Activated CD4-positive, alpha-beta T cell treated with anti-CD3 and anti-CD28 coated beads for 4 hours (primary cell): ENCODE measurements around the gene IRF9.
"Not testable (repeated sequence)": the region's sequence is repeated elsewhere in the genome, so short reads cannot be mapped to it uniquely, and the experiment has no call there.

Experiments
- DNase-seq, 2 donors: peaks; one replicate each; pipeline ENCODE4 v3.0.0-alpha.2; 2020

The IRF9 gene

DNA sequence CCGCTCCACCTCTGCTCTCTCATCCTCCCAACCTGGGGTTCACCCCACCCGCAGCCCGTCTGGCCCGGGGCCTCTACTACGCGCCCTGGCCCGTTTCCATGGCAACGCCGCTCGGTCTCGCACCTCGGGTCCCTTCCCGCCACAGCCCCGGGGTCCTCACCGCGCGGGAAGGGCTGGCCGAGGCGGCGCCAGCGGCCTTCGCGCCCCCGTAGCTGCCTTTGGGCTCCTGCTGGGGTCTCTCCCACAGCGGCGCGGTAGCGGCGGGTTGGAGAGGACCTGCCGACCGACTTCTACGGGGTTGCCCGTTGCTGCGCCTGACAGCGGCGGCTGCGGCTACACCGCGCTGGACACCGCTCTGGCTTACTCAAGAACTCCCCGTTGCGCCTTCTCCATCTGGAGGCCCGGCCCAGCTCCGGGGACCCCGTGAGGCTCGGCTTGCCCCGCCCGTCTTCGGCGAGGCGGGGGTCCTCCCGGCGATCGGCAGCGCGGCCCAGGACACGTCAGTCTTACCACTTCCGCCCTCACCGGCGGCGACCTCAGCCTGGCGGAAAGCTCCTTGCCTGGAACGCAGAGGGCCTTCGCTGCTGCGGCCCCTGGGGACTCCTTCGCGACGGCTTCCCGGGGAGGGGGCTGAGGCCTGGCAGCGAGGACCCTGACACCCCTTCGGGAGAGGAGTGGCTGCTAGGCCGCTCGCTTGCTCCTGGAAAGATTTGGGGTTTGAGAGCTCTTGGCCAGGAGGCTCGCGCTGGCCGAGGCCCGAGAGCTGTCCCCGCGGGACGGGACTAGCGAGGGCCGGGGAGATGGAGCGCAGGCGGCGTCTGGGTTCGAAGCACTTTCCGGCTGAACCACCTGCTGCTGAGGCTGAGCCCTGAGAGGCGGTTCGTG lies 34.4 kb downstream of the IRF9 start, which contains the start of gene TM9SF1:
Gene TM9SF1, minus strand, starts transcription at position 256 of the 885 bp plus-strand sequence. CDS start 422 bp downstream, outside the sequence.
- peak; percentile 86 to 87 for DNase-seq

DNA sequence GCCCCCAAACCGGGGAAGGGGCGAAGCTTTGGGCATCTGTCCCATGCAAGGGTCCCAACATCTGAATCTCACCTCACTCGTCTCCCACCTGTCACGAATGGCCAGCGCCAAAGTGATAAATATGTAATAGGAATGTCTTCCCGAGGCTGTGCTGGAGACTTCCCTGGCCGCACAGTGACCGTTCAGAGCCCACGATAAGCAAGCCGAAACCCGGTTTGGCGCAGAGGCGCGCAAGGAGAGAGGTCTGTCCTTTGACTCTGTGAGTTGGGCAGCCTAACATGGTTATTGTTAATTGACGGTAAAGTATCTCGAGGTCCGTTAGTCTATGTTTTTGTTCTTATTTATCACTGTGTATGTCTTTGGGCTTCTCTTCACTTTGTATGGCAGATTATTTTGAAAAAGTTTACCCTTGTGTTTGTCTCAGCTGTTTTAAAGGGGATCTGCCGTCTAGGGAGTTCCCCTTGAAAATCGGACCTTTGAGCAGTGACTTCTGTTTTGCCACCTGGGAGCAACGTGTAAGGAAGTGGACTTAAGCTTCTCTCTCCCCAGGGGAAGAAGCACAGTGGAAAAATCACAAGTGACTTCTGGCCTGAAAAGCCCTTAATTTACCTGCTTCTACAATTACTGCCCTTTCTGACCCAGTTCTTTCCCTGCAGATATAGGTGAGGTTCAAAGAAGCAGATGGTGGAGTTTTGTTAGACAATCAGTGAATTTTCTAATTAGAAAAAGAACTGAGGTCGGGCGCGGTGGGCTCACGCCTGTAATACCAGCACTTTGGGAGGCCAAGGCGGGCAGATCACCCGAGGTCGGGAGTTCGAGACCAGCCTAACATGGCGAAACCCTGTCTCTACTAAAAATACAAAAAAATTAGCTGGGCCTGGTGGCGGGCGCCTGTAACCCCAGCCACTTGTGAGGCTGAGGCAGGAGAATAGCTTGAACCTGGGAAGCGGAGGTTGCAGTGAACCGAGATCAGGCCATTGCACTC lies 35.3 kb downstream of the IRF9 start:
- DNase-seq, result no peak

DNA sequence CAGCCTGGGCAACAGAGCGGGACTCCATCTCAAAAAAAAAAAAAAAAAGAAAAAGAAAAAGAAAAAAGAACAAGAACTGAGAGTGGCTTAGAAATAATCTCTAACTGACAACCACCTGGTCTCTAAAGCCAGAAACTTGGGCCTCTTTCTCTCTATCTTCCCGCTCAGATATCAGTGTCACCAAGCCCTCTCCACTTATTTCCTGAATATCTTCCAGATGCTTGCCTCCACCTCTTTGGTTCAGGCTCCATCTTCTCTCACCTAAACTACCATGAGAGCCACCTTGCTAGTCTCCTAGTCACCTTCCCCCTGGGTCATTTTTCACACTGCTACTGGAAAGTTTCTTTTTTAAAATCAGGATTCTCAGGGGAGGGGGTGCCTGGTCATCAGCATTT lies 36.0 kb downstream of the IRF9 start:
- no peak for DNase-seq

DNA sequence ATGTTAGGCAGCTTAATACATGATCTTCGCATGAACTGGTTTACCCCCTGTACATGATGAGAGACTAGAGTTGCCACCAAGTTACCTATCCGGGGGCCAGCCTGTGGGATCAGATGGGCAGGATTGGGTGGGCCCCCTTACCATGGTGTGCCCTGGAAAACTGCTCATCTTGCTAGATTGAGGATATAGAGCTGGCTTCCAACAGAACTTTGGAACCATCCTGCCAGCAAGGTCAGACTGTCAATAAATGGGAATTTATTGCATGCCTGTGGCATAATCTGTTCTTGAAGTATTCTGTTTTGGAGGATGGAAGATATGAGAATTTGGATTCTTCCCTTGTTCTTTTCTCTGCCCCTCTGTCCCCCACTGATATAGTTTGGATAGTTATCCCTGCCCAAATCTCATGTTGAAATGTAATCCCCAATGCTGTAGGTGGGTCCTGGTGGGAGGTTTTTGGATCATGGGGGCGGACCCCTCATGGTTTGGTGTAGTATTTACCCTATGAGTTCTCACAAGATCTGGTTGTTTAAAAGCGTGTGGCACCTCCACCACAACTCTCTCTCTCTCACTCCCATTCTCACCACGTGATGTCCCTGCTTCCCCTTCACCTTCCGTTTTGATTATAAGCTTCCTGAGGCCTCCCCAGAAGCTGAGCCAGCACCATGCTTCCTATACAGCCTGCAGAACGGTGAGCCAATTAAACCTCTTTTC lies 37.9 kb downstream of the IRF9 start:
- DNase-seq, result no peak

DNA sequence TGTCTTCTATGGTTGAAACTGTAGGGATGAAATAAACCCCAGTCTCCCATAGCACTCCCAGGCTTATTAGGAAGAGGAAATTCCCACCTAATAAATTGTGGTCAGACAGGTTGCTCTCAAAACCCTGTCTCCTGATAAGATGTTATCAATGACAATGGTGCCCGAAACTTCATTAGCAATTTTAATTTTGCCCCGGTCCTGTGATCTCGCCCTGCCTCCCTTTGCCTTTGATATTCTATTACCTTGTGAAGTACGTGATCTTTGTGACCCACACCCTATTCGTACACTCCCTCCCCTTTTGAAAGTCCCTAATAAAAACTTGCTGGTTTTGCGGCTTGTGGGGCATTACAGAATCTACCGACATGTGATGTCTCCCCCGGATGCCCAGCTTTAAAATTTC lies 41.5 kb downstream of the IRF9 start:
- DNase-seq, result not testable (repeated sequence)

DNA sequence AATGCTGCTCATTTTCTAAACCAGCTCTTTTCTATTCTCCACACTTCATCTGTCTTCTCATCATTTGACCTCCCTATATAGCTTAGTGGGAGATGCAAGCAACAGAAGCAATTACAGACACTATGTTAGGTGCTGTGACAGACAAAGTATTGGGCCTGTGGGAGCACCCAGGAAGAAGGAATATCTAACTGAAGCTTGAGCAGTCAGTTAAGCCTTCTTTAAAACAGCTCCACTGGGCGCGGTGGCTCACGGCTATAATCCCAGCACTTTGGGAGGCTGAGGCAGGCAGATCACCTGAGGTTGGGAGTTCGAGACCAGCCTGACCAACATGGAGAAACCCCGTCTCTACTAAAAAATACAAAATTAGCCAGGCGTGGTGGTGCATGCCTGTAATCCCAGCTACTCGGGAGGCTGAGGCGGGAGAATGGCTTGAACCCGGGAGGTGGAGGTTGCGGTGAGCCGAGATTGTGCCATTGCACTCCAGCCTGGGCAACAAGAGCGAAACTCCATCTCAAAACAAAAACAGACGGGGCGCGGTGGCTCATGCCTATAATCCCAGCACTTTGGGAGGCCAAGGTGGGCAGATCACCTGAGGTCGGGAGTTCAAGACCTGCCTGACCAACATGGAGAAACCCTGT lies 42.3 kb downstream of the IRF9 start:
- DNase-seq, result not testable (repeated sequence)

DNA sequence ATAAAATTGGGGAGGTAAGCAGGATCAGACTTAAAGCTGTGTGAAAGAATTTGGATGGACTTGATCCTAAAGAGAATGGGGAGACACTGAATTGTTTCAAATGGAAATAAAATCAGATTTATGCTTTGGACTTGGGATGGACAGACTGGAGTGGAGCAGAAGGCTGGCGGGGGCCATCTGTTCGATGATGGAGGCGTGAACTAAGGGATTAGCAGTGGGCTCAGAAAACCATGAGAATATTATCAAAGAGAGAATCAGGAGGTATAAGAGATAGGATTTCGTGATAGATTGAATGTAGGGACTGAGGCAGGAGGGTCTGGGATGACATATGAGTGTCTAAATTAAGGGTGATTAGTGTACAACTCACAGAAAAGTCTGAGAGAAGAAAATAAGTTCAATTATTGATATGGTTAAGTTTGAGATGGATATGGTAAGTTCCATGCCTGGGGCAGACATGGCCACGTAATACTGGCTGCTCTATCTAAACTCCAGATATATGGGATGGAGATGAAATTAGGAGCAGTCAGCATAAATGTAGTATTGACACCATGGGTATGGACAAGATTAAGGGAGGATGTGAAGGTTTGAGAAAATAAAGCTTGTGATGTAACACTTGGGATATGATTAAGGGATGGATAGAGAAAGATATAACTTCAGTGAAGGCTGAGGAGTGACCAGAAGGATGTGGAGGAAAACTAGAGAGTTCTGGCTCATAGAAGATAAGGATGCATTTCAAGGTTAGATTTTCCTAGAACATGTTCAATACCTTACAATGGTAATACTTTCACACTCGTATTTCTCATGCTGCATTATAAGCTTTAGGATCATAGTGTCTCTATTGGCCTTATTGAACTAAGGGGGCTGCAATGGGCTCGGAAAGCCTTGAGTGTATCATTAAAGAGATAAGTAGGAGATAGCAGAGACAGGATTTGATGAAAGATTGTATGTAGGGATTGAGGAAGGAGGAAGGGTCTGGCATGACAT lies 43.4 kb downstream of the IRF9 start:
- no peak for DNase-seq

DNA sequence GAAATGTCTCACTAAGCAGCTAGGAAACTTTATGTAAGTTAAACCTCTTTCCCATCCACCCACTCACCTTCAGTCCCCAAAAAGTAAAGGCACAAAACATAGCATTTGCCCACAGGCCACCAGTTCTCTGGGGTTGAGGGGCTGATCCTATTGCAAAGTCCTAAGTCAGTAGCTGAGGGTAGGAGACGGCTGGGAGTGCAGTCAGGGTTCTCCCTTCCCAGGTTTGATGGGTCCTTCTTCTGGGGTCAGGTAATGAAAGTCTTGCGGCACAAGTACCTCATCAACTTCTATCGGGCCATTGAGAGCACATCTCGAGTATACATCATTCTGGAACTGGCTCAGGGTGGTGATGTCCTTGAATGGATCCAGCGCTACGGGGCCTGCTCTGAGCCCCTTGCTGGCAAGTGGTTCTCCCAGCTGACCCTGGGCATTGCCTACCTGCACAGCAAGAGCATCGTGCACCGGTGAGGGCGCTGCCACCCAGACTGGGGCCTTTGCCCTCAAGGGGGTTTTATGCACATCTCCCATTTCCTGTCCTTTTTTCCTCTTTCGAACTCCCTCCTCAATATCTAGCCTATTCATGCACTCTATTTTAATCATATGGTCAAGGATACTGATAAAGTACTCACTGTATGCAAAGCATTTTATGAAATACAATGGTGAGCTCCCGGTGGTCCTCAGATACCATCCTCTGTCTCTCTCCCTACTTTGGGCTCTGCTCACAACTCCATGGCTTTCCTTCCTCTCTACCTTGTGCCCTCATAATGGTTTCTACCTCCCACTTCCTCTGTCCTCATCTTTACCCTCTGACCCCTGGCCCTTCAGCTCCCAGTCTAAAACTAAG lies 45.4 kb downstream of the IRF9 start:
- no peak for DNase-seq

DNA sequence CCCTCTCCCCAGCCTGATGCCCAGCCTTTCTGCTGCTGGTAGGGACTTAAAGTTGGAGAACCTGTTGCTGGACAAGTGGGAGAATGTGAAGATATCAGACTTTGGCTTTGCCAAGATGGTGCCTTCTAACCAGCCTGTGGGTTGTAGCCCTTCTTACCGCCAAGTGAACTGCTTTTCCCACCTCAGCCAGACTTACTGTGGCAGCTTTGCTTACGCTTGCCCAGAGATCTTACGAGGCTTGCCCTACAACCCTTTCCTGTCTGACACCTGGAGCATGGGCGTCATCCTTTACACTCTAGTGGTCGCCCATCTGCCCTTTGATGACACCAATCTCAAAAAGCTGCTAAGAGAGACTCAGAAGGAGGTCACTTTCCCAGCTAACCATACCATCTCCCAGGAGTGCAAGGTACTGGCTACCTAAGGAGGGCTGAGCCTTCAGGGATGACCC lies 46.1 kb downstream of the IRF9 start:
- no peak for DNase-seq

DNA sequence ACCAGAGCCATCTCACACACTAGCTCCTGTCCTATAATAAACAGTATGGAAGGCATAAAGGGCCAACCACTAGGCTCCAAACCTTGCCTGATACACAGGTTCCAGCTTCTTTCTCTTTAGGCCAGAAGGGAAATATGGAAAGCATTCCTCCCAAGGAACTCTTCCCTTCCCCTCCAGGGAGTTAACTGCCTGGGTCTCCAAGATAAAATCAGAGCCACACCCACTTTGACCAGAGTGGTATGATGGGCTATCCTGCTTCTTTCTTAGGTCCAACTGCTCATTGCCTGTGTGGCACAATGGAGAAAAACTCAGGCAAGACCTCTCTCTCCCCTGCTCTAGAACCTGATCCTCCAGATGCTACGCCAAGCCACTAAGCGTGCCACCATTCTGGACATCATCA lies 46.6 kb downstream of the IRF9 start:
- DNase-seq, result no peak

DNA sequence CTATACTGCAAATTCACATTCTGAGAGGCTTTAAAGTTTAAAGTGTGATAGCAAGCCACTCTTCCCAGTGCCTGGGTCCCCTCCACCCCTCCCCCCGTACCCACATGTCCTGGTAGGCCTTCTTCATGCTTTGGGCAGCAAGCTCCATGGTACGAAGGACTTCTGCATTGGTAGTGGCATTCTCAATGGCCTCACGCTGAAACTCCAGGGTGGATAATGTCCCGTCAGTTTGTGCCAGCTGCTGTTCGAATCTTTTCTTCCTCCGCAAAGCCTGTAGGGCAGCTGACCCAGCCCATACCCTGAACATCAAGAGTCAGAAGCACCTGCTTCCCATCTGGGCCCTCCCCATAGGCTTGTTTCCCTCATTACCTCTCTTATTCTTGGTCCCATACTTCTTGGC lies 50.2 kb downstream of the IRF9 start:
- DNase-seq, result no peak

DNA sequence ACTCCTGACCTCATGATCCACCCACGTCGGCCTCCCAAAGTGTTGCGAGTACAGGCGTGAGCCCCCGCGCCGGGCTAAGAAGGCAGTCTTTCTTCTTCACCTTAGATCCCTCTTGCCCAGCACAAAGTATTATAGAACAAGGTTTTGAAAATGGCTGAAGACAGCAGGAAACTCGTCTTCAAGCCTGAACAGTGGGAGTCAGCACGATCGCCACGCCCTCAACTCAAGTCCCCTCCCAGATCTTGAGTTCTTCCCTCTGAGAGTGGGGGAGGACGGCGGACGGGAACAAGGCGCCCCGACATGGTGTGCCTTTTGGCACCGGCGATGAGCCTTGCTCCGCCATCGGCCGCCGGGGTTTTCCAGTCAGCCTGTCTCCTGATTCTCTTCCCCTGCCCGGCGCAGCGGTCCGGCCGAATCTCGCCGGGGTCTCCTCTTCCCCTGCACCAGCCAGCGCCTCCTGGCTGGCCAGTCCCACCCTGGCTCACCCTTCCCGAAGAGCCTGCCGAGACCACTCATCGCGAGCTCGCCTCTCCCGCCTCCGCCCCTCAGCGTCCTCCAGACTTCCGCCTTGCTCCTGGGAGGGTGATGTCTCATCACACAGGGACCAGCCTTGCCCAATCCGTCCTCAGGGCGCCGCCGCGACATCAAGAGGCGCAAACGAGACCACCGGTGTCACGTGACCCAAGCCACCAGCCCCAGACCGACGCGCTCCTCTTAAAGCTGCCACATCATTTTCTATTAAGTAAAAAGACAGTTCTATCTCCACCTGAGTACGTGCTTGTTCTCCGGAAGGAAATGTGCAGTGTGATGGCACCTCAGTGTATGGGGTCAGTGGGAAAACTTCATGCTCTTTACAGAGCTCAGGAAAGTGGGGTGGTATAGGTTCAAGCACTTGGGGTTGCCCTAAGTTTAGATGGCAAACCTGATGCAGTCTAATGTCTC lies 52.1 kb downstream of the IRF9 start, which contains the start of gene CHMP4A:
Gene CHMP4A, minus strand, starts transcription at position 565 of the 942 bp plus-strand sequence. Its CDS starts 49 bp downstream, at position 516.
- peak; percentile 92 to 94 for DNase-seq

DNA sequence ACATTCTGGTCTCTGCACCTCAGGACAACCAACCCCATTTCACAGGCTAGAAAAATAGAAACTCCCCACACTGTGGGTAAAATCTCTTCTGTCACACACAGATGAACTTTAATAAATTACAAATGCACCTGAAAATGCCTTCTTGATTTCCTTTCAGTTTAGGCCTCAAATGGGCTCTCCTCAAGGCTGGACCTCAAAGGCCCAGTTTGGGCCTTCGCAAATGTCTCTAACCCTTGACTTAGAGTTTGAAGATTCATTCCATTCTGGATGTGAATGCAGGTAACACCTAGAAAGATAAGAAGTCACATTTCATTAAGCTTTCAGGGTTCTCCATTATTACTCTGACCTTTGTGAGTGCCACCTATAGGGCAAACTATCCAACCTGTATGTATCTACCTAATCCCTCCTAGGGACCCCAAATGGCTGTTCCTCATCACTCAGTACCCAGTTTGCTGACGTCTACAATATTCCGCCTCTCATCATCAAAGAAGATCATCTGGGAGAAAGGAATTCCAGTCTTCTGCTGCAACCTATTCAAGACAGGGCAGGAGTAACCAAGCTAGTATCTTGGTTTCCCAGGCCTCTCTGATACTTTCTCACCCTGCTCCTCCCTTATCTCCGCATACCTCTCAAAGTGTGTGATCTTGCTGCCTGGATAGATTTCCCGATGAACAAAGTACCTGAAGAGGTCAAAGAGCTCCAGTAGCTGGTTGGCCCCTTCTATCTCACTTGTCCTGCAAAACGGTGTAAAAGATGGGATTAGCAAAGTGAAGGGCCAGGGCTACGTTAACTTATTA lies 53.0 kb downstream of the IRF9 start:
- no peak for DNase-seq

DNA sequence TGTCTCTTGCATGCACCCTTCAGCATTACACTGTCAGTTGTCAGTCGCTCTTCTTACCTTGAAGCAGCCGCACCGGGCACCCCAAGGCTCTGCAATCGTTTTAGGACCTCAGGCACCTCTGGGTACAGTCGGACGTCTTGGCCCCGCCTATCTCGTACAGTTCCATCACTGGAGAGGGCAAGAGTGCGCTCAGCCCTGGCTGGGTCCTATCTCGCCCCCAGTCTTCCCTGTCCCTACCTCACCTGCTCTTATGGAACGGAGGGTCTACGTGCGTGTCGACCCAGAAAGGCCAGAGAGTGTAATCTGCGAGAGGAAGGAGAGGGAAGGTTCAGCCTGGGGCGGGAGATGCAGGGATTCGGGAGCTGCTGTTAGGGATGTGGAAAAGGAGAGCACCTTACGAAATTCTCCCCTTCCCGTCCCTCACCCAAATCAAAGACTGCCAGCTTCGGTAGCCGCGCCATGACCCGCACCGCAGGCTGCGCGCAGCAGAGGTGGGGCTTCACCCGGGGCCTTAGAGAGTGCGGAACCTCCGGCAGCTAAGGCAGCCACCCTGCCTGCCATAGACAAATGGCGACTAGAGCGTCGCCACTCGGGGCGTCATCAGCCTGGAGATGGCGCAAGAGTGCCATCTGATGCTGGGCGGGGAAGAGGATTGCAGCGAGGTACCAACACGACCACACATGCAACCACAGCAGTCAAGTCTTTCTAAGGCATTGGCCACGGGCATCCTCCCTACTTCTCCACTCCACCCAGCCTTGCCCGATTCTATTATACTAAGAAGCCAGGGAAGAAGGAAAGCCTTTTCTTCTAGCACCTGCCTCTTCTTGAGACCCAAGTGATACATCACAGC lies 54.7 kb downstream of the IRF9 start, which contains the start of gene MDP1:
Gene MDP1, minus strand, starts transcription at position 572 of the 850 bp plus-strand sequence. Its CDS starts 111 bp downstream, at position 461.
- DNase-seq, result peak; percentile 82
